HG02642 (cell line): ENCODE results near the gene GLI3.

ENCODE experiments used
- ATAC-seq: cut with Tn5 transposase; IDR thresholded peaks from one replicate; pipeline ENCODE4 v1.9.1; 2021; ENCODE audit warnings: mild to moderate bottlenecking; ENCODE audit not compliant: unreplicated experiment, poor library complexity

GLI3 gene

DNA sequence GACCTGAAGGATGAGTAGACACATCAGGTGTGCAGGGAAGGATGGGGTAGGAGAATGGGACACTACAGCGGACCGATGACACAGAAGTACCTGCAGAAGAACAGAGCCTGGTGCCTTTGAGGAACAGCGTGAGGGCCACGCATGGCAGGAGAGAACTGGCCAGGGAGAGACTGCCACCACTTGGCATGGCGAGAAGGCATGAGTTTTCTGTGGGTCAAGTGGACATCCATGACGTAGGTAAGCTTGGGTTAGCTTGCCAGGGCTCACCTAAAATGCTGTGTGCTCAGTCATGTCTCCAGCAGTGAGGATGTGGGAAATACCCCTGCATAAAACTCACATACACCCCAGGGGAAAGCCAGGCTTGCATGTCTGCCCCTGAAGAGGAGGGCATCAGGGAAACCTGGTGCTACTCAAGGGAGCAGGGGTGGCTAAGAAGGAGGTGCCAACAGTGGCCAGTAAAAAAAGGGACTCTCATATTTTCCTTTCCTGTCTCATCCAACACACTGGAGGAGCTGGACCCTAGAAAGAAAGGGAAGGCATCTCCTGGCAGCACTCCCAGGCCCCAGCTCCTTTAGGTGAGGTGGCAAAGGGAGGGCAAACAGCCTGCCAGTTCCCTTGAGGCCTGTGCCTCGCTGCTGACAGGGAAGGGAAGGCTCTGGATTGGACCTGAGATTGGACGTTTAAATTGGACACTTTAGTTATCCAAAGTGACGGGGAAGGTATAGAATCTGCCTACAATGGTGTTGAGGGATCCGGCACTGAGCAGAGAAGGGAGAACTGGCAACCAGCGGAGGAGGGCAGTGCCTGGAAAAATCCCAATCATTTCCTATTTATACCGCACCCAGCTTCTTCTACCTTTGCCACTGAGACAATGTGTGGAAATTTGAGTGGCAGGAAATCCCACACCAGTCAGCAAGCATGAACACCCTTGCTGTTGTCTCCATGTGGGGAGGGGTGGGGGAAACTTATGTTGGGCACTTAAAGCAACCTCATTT is 255.7 kb downstream of the GLI3 start:
- no peak for ATAC-seq

DNA sequence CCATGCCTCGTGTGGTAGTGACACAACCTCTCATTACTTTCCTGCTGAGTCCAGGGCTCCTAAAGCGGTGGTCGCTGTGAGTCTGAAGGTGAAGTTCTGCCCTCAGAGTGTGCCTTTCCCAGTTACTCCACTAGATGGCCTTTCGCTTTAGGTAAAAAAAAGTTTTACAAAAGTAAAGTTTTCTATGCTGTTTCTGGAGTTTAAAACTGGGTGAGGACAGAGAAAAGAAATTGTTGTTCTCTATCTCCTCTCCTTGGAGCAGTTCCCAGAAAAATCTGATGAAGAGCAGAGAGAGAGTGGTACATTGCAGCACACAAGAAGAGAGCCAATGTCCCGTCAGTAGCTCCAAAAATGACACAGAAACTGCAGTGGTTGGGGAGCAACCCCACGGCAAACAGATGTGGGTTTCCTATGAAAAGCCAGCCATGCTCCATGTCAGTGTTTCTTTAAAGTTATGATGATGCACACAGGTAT is 257.1 kb downstream of the GLI3 start:
- ATAC-seq, result peak; percentile 44

DNA sequence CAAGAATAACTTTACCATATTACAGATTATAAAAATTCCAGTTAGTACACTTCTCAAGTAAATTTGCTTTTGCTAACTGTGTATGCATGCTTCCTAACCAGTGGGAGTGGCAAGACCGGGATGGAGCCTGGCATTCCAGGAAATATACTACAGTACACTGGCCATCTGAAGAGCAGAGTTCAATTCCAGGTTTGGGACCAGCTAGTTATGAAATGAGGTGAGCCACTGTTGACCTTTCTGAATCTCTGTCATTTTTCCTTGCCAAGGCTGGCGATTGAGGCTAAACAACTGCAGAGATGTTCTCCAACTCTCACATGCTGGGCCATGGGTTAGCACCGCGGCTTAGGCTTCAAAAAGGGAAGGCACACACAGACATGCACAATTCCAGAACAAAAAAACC is 258.2 kb downstream of the GLI3 start:
- ATAC-seq, result no peak

DNA sequence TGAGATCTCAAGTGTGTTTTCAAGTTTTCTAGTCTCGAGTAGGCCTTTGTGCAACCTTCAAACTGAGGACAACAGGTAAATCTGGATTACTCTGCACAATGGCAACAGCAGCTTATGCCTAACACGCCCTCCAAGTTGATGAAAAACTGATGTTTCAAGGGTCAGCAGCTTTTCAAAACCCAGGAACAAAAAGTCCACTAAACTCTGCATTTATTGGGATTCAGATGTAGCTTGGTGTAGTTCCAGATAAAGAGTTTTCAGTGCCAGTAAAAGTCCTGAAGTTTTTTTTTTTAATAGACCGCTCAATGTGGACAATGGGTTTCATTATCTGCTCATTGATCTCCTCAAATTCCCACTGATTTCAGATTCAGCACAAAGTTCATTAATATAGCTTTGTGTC is 259.3 kb downstream of the GLI3 start:
- ATAC-seq, result no peak

DNA sequence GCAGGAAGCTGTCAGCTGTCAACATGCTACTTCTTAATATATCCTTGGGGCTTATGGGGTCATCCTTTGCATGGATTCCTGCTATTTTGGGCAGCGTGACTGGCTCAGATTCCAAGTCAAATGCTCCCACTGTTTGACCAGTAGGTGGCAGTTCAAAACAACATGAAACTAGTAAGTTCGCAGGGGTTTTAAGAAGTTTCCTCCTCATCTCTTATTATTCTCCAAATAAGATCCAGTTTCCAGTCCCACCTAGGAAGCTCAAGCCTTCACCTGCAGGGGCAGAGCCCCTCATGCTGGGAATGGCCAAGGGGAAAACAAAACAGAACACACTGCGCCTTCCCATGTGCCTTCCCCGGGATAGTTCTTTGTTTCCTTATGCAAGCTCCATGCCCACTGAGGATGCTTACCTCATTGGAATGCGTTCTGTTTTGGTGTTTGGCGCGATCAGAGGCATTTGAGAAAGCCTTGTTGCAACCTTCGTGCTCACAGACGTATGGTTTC is 259.8 kb downstream of the GLI3 start:
- ATAC-seq, result no peak

DNA sequence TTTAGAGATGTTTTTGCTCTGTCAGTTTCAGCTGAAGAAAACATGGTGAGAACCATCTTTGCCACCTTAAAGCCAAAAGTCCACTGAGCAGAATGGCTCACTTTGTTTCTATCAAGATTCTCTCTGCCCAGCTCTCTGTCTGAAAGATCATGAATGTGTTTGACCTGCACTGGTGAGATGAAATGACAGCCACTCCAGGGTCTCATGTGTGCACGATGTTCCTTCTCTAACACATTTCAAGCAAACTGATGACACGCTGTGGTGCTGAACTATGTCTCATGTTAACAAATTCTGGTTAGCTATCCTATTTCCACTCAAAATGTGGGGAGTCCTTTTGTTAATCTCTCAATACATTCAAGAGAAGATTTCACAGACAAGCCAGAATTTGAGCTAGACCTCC is 260.6 kb downstream of the GLI3 start:
- no peak for ATAC-seq

DNA sequence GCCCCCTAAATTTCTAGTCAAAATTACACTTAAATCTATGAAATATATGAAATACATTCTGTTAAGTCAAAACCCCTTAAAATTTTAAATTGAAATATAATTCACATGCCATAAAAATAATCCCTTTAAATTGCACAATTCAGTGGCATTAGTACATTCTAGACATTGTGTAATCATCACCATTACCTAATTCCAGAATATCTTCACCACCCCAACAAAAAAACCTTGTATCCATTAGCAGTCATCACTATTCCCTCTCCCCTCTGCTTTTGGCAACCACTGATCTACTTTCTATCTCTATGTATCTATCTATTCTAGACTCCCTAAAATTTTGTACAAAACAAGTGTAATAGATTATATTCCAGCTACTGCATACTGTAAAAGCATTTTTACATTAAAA is 261.2 kb downstream of the GLI3 start:
- no peak for ATAC-seq

DNA sequence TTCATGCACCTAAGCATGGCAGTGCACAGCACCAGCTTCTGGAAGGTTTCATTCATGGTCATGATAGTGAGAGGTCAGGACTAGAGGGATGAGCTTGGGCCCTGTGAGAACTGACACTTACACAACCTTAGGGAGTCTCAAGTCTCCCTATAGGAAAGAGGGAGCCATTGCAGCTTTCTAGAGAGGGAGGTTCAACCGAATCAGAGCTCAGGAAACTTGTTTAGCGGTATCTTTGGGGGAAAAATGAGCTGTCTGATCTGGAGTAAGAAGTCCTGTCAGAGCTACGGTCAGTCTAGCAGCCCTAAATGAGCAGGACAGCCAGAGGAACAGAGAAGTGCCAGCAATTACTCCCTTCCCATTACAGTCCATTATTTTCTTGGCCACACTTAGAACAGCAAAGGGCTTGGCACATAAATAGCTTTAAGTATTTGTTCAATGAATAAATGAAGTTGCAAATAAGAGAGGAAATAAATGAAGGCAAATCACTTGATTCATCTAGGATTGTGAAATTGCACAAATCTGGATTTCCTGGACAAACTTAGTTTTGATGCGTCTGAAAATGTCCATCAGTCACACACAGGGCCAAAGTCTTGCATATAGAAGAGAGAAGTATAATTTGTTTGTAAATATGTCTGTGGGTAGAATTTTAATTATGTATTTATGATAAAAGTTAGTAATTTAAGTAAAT is 262.0 kb downstream of the GLI3 start:
- ATAC-seq, result no peak

DNA sequence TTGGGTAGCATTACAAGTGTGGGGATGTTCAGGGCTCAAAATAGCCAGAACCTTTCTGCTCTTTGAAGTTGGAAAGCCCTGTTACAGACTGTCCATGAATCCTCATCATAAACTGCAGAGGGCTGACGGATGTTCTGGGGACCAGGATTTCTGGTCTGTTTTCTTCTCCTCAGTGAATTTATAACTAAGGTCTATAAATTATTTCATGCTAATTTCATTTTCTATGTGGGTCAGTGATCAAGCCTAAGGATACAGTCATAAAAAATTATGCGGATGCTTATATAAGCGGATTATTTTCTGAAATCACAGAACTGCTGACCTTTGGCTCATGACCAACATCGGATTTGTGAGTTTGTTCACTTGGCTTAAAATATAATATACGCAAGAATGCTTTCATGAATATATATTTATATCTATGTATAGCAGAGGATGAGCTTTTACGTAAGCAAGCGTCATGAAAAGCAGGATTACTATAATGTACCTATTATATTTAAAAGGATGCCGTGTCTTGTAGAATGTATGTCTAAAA is 263.7 kb downstream of the GLI3 start:
- ATAC-seq, result no peak

DNA sequence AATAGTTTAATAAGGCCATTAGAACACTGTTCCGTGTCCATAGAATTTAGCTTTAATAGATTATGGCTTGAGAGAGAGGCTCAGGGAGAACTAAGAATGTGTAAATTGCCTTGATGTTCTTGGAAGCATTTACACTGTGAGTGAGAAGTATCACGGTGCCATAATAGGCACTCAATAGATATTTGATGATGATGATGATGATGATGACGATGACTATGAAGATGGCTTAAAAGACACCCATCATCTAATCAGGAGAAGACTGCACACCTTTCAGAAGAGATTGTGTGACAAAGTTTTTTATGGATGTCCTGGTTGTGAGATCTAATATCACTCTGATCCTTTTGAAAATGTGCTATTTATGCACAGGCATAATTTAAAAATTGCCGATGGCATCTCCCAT is 264.2 kb downstream of the GLI3 start:
- no peak for ATAC-seq

DNA sequence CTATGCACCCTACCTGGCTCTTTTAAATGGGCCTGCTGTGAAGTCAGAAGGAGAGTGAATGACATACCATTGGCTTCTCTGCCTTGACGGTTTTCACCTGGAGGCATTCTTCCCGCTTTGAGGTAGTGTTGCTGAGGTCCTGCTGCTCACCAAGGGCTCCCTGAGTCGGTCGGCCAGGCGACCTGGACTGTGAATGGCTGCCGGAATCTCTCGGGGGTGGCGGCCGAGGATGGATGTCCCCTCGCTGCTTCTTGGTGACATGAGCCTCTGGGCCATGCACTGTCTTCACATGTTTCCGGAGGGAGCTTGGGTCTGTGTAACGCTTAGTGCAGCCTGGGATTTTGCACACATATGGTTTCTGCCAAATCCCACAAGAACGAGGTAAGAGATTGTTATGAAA is 264.7 kb downstream of the GLI3 start:
- ATAC-seq, result no peak

DNA sequence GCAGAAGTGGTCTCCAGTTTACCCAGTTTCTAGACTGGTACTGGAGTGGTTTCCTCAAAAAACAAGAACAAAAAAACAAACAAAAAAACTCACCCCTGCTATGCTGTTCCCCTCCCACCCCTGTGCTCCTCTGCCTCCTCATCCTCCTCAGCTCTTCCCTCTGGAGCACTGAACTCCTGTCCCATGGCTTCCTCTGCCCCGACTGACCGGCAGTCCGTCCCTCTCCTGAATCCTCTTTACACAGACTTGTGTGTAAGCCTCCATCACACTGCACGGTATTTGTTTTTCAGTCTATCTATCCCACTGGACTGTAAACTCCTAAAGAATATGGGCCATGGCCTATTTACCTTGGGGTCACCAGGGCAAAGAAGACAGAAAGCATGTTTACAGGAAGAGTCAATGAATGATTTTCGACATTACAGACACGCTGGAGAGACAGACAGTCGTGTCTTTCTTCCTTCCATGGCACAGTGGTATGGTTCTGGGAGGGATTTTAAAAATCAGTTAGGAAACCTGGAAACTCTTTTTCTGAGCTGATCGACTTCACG is 265.3 kb downstream of the GLI3 start:
- no peak for ATAC-seq

DNA sequence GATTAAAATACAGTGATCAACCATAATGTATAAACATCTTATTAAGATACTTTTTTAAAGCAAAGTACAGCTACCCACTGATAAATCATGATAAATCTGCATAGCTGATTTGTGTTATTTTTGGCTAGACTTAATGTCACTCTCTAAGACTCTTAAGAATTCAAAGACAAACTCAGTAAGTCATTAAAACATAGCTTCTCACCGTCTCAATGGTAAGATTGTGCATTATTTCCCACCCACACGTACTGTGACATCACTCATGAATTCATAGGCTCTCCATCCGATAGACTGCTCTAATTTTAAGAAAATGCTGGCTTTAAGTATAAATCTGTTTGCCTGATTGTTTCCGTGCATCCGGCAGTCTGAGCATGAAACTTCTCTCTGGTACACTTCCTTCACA is 266.1 kb downstream of the GLI3 start:
- ATAC-seq, result no peak

DNA sequence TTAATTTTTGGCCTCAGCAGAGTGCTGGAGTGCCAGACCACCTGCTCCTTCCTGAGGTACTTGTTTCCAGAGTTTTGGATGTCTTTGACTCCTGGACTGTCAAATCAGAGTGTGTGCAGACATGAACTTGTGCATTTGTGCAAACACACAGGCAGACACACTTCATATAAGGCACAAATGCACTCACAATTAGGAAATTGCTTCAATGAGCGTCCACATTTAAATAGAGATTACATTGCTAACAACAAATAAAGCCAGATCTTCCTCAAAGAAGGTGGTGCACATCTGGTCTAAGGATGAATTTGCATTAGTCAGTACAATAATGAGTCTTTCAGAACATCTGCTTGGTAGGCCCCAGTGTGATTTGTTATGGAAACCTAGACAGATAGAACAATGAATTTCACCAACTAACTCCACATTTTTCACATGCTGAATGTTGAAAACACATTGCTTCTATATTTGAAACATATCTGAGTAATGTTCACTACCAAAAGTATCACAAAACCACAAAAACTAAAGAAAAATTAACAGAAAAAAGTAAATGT is 267.4 kb downstream of the GLI3 start:
- ATAC-seq, result no peak

DNA sequence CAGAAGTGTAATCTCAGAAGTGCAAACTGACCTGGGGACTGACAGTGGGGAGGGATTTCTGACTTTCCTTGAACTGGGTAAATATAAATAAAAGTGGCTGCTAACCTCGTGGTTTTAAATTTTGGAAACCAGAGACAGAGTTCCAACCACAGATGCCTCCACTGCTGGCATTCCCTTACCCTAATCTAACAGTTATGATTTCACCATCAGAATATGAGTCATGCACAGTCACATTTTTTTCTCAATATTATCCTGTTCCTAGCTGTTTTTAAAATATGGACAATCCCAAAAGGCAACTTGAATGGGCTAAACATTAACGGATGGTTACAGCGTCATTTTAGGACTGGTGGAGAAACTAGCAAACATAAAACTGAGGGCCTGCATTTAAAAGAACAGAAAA is 269.9 kb downstream of the GLI3 start:
- ATAC-seq, result no peak

DNA sequence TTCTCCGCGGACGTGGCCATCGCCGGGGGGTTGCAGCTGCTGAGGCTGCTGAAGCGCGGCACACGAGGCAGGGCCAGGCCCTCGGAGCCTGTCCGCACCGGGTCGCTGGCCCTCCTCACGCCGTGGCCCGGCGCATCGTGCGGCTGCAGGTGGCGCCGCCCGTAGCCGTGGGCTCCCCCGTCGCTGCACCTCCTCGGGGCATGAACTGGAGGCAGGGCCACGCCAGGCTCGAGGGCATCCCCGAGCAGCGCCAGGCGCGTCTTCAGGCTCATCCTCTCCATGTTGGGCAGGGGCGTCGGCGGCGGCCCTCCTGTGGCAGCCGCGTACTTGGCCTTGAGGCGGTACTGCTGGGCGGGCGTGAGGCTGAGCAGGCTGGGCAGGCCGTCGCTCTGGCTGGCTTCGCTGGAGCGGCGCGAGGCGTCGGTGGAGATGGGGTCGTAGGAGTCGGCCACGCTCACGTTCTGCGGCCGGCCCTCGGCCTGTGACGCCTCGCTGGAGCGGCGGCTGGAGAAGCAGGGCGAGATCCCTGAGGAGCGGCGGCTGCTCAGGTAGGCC is 271.0 kb downstream of the GLI3 start:
- ATAC-seq, result no peak

DNA sequence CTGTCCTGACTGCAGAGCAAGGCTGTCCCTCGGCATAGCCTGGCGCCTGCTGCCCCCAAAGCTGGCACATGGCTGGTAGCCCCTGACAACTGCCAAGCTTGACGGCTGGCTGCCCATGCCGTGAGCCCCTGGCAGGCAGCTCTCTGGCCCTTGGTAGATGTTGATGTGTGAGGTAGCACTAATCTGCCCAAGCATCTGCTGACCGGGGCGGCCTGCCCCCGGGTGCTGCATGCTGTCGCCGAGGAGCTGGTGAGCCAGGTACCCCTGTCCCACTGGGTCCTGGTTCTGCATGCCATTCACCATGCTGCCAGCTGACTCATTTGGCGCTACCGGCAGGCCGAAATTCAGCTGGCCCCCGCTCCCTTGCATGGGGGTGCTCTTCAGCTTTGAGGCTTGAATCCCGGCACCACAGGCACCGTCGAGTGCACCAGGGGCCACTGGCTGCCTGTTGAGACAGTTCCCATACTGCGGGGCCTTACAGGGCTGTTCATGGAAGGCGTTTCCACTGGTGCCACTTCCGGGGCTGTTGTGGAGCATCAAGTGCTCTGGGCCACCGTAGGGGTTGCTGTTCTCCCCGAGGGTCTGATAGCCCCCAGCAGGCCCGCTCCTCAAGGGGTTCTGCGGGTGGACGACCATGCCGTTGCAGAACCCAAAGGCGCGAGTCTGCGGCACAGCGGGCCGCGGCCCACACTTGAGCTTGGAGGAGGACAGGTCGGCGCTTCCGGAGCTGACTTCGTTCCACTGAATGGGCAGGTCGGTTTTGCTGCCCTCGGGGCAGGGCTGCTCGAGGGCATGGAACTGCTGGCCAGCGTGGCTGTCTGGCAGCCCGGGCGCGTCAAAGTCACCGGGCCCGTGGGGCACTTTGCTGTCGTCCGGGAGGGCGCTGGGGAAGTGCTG is 271.9 kb downstream of the GLI3 start:
- no peak for ATAC-seq

DNA sequence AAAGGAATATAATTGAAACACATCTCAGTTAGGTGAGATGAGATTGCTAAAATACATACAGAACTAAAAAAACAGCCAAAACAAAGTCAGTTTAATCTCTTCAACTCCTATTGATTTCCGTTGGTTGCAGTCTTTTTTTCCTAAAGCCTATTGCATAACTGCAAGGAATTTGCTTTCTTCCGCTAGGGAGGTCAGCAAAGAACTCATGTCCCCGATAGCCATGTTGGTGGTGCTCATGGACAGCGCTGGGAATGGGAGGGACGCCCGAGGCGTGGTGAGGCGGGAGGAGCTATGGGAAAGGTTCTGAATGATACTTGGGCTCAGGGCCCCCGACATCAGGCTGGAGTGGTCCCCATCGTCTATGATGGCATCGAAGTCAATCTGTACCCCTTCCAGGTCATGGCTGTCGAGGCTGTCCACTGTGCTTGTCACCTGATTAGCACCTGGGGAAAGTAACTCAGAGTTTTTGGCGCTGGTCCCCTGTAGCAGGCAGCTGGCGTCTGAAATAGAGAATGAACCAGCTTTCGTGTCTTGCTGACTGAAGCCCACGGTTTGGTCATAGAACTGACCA is 272.7 kb downstream of the GLI3 start:
- ATAC-seq, result no peak

DNA sequence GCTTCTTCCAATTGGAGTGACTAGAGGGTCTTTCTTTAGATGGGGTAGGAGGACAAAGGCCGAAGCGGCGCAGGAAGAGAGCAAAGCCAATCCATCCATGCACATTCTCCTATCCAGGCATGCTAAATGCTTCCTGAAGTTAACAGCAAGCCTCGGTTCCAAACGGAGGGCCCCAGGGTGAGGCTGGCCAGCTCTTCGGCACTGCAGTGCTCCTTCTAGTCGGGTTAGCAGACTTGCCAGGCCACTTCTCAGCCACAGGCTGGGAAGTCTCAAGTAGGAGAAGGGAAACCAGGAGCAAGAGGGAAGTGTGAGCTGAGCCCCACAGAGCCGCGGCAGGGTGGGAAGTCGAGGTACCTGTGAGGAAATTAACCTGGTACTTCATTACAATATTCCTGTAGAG is 280.3 kb downstream of the GLI3 start:
- ATAC-seq, result no peak
